IgD-negative memory B cell (primary cell): ENCODE measurements around the gene QSOX2. TPM values are rescaled to one million over a fixed set of nuclear protein-coding genes. Genes with fewer than 3 reads are reported as not detected.

Experiments used
- H3K27ac Mint-ChIP-seq, 3 donors: one replicate each; pipeline ENCODE4 v1.8.0; 2020 to 2022; ENCODE audit warnings: mild to moderate bottlenecking in 3 of 3, mixed read lengths in 3 of 3, moderate library complexity in 1 of 3
- H3K27me3 Mint-ChIP-seq: one replicate; pipeline ENCODE4 v1.8.0; 2021; ENCODE audit warnings: mixed read lengths
- H3K36me3 Mint-ChIP-seq: one replicate; pipeline ENCODE4 v1.8.0; 2020; ENCODE audit warnings: mild to moderate bottlenecking, mixed read lengths
- H3K4me1 Mint-ChIP-seq, 3 donors: one replicate each; pipeline ENCODE4 v1.8.0; 2020 to 2022; ENCODE audit warnings: mixed read lengths in 3 of 3, mild to moderate bottlenecking in 1 of 3
- H3K4me3 Mint-ChIP-seq, 4 donors: one replicate each; pipeline ENCODE4 v1.8.0; 2020 to 2022; ENCODE audit warnings: mild to moderate bottlenecking in 4 of 4, mixed read lengths in 4 of 4, moderate library complexity in 3 of 4
- H3K9me3 Mint-ChIP-seq, 3 donors: one replicate each; pipeline ENCODE4 v1.8.0; 2020 to 2021; ENCODE audit warnings: mixed read lengths in 3 of 3, mild to moderate bottlenecking in 1 of 3
- polyA plus RNA-seq: library from polyadenylated mRNA; unstranded; fragments of 300-500 nt; fragmentation: Illumina TruSeq; gene quantifications from one replicate; pipeline ENCODE4 v1.2.3, GENCODE V29; 2021

Gene QSOX2, protein sequence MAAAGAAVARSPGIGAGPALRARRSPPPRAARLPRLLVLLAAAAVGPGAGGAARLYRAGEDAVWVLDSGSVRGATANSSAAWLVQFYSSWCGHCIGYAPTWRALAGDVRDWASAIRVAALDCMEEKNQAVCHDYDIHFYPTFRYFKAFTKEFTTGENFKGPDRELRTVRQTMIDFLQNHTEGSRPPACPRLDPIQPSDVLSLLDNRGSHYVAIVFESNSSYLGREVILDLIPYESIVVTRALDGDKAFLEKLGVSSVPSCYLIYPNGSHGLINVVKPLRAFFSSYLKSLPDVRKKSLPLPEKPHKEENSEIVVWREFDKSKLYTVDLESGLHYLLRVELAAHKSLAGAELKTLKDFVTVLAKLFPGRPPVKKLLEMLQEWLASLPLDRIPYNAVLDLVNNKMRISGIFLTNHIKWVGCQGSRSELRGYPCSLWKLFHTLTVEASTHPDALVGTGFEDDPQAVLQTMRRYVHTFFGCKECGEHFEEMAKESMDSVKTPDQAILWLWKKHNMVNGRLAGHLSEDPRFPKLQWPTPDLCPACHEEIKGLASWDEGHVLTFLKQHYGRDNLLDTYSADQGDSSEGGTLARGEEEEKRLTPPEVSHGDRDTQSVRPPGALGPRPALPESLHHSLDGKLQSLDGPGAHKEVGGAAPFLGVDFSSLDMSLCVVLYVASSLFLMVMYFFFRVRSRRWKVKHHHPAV
- 2.1 TPM for polyA plus RNA-seq

DNA sequence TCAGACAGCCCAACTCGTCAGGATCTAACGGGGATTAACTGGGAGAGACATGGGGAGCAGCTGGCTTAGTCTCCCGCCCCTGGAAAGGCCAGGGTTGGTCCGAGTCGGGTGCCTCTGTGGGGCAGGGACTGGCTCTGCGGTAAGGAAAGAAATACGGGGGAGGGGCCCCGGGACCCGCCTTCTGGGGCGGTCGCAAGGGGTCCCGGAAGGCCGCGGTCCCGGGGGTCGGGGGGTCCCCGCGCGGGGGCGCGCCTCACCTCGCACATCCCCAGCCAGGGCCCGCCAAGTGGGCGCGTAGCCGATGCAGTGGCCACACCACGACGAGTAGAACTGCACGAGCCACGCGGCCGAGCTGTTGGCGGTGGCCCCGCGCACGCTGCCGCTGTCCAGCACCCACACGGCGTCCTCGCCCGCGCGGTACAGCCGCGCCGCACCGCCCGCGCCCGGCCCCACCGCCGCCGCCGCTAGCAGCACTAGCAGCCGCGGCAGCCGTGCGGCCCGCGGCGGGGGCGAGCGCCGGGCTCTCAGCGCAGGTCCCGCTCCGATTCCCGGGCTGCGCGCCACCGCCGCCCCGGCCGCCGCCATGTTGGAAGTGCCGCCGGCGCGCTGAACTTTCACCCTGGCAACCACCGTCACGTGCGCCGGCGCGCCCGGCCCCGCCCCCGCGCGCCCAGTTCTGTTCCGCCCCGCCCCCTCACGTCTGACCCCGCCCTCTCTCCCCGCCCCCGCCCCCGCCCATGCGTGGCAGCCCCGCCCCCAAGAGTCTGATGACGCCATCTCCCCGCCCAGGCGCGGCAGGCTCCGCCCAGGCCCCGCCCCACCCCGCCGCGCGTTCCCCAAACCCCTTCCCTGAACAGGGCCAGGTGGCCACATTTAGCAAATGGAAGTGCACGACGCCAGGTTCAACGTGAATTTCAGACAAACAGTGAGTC lies at the start of gene QSOX2:
TSS of gene QSOX2 (minus strand) at position 594 of the 932 bp plus-strand sequence. CDS start at position 585, 9 bp downstream.
- H3K36me3 Mint-ChIP-seq: no peaks in the 10 kb centered on the region
- no peaks in the 10 kb centered on the region for H3K9me3 Mint-ChIP-seq
- H3K27ac Mint-ChIP-seq: peak within 1 kb of the TSS; percentile 80 to 97 (median 93)
- H3K4me1 Mint-ChIP-seq: peaks cover 39 to 43% (median 42%) of the 10 kb centered on the region in 3 donors
- H3K27me3 Mint-ChIP-seq: no peaks in the 10 kb centered on the region
- H3K4me3 Mint-ChIP-seq: peak within 1 kb of the TSS; percentile 95 to 99 (median 96)

DNA sequence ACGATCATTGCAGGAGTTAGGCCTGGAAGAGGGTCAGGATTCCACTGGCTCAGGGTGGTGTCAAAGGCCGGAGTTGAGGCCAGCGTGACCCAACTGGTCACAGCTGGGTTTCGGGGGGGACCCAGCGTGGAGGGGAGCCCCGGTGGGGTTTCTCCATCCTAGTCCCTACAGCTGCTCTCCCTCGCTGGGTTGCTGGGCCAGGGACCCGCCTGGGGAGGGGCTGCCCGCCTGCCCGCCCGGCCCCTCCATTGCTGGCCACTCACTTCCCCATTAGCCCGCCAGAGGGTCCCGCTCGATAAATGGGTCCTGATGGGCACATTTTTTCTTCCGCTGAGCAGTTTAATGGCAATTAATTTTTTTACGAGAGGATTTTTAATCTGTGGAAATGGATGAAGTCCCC lies 49.4 kb upstream of the QSOX2 start:
- Mint-ChIP-seq H3K36me3 (peaks cover 2% of the 10 kb centered on the region), H3K4me3 (no peak overlapping the region), H3K27me3 (peaks cover 10% of the 10 kb centered on the region), H3K27ac (no peak overlapping the region), H3K9me3 (no peaks in the 10 kb centered on the region), H3K4me1 (peaks cover 0 to 4% (median 0%) of the 10 kb centered on the region in 3 donors)

DNA sequence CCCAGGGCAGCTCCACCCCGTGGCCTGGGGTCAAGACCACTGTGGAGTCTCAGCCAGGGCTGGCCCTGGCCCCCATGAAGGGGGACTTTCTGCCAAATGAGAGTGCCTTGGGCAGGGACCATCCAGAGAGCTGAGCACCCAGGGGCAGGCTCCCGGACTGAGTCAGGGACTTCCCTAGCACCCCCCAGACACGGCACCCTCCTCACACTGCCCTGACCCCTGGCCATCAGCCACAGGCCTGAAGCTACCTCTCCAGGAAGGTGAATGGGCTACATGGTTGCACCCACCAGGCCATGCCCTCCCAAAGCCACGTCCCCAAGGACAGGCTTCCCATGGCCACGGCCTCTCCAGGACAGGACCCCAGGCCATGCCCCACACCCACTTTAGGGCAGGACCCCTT lies 48.8 kb upstream of the QSOX2 start:
- Mint-ChIP-seq H3K27me3 (peaks cover 10% of the 10 kb centered on the region), H3K9me3 (no peaks in the 10 kb centered on the region), H3K4me1 (peaks cover 0 to 4% (median 0%) of the 10 kb centered on the region in 3 donors), H3K4me3 (no peak overlapping the region), H3K36me3 (peaks cover 2% of the 10 kb centered on the region), H3K27ac (no peak overlapping the region)

DNA sequence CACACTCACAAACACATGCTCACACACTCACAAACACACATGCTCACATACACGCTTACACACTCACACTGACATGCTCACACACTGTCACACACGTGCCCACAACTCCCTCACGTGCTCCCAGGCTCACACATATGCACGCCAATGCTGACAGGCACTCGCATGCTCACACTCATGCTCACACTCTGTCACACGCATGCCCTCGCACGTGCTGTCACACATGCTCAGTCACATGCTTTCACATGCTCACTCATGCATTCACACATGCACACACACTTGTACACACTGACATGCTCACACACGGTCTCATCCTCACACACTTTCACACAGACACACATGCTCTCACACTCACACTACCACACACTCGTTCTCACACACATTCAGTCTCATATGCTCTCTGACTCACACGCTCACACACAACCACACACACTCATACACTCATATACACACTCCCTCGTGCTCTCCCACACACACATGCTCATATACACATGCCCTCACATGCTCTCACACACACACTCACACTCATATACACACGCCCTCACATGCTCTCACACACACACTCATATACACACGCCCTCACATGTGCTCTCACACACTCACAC lies 48.0 kb upstream of the QSOX2 start:
- peaks cover 0 to 4% (median 0%) of the 10 kb centered on the region in 3 donors for H3K4me1 Mint-ChIP-seq
- H3K4me3 Mint-ChIP-seq: no peak overlapping the region
- peaks cover 7% of the 10 kb centered on the region for H3K27me3 Mint-ChIP-seq
- no peak overlapping the region for H3K27ac Mint-ChIP-seq
- H3K36me3 Mint-ChIP-seq: peaks cover 2% of the 10 kb centered on the region
- no peaks in the 10 kb centered on the region for H3K9me3 Mint-ChIP-seq

DNA sequence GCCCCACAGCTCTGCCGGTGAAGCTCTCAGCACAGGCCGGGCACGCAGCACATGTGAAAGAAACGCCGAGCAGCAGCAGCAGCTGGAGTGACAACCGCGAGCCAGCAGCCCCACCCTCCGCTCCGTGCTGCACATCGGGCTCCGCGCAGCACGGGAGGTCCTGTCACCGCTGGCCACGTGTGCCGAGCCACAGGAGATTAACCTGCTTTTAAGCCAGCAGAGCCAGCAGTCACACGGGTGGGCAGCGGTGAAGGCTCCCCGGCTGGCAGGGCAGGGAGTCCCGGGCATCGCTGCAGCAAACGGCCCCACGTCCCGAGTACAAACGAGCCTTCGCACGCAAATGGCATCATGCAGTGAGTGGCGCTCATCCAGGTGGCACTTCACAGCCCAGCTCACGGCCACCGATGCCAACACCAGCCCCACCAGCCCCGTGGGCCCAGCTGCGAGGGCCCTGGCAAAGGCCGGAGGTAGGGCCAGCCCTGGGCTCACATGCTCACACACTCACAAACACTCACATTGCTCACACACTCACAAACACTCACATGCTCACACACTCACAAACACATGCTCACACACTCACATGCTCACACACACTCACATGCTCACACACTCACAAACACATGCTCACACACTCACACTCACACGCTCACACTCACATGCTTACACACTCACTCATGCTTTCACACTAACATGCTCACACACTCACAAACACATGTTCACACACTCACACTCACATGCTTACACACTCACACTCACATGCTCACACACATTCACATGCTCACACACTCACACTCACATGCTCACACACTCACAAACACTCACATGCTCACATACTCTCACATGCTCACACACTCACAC lies 47.2 kb upstream of the QSOX2 start:
- H3K36me3 Mint-ChIP-seq: no peaks in the 10 kb centered on the region
- H3K4me3 Mint-ChIP-seq: no peak overlapping the region
- H3K27me3 Mint-ChIP-seq: peaks cover 4% of the 10 kb centered on the region
- H3K4me1 Mint-ChIP-seq: peaks cover 0 to 4% (median 0%) of the 10 kb centered on the region in 3 donors
- no peak overlapping the region for H3K27ac Mint-ChIP-seq
- no peaks in the 10 kb centered on the region for H3K9me3 Mint-ChIP-seq

DNA sequence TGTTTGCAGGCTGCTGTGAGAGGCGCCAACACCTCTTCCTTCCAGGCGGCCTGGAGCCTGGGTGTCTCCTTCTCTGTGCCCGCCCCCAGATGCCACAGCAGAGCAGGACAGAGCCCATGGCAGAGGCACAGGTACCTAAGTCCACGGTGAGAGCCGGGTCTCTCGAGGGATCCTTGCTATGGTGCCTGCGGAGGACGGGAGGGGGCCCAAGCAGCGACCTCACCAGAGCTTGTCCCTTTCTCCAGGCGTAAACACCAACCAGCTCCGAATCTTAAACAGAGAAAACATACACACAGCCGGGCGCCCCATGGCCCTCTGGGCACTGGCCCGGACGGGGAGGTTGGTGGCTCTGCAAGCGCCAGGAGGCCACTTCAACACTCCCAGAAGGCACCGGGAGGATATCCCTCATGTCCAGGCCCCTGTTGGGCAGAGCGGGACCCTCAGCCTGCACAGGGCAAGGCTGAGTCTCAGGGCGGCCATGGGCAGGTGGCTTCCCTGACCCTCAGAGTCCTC lies 46.5 kb upstream of the QSOX2 start:
- peaks cover 1% of the 10 kb centered on the region for H3K27me3 Mint-ChIP-seq
- H3K27ac Mint-ChIP-seq: no peak overlapping the region
- H3K9me3 Mint-ChIP-seq: no peaks in the 10 kb centered on the region
- H3K36me3 Mint-ChIP-seq: no peaks in the 10 kb centered on the region
- peaks cover 0 to under 1% (median 0%) of the 10 kb centered on the region in 3 donors for H3K4me1 Mint-ChIP-seq
- no peak overlapping the region for H3K4me3 Mint-ChIP-seq

DNA sequence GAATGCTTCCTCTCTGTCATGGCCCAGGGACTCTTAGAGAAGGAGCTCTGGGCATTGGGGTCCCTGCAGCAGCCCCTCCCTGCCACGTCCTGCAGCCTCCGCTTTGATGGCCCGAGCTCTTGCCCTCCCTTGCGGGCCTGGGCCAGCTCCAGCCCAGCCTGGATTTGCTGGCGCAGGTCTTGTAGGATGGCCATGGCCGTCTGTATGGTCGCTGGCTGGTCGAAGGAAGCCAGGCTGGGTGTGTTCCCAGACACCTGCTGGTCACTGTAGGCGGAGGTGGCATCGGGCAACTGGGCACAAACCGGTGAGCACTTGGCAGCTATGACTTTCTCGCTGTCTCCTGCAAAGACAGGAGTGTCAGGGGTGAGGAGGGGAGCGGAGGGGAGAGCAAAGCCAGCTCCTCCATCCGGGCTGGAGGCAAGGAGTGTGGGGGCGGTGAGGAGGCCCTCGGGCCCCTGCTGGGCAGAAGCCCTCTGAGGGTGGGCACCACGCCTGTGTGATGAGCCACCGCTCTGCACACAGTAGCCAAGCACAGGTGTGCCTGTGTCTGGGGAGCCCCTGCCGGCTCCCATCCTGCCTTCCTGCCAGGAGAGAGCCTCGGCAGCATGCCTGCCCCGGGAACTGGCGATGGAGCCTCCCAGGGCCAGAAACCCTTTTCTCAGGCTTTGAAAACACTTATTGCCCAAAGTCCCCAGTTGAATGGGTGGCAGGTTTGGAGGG lies 45.9 kb upstream of the QSOX2 start:
- no peak overlapping the region for H3K27ac Mint-ChIP-seq
- no peaks in the 10 kb centered on the region for H3K36me3 Mint-ChIP-seq
- H3K4me3 Mint-ChIP-seq: no peak overlapping the region
- no peaks in the 10 kb centered on the region for H3K4me1 Mint-ChIP-seq
- H3K9me3 Mint-ChIP-seq: no peaks in the 10 kb centered on the region
- H3K27me3 Mint-ChIP-seq: peaks cover 1% of the 10 kb centered on the region

DNA sequence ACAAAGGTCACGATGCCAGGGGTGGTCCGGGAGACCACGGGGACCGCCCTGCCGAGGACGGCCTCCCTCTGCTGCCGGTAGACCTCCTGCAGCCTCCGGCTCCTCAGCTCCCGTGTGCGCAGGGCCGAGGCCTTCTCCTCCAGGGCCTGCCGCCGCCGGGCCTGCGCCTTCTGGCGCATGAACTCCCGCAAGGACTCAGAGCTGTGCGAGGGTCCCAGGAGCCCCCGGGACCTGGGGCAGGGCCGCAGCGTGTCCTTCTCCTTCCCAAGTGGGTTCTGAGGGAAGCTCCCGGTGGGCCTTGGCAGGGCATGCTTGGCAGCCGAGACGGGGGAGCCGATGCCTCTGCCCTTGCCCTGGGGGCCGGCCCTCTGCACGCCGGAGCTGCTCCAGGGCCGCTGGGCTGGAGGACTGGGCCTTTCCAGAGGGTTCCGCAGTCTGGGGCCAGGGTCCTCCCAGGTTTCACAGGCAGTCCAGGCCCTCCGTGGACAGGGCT lies 44.9 kb upstream of the QSOX2 start:
- H3K4me1 Mint-ChIP-seq: no peaks in the 10 kb centered on the region
- peaks cover 1% of the 10 kb centered on the region for H3K27me3 Mint-ChIP-seq
- no peaks in the 10 kb centered on the region for H3K9me3 Mint-ChIP-seq
- H3K4me3 Mint-ChIP-seq: no peak overlapping the region
- H3K27ac Mint-ChIP-seq: no peak overlapping the region
- no peaks in the 10 kb centered on the region for H3K36me3 Mint-ChIP-seq

DNA sequence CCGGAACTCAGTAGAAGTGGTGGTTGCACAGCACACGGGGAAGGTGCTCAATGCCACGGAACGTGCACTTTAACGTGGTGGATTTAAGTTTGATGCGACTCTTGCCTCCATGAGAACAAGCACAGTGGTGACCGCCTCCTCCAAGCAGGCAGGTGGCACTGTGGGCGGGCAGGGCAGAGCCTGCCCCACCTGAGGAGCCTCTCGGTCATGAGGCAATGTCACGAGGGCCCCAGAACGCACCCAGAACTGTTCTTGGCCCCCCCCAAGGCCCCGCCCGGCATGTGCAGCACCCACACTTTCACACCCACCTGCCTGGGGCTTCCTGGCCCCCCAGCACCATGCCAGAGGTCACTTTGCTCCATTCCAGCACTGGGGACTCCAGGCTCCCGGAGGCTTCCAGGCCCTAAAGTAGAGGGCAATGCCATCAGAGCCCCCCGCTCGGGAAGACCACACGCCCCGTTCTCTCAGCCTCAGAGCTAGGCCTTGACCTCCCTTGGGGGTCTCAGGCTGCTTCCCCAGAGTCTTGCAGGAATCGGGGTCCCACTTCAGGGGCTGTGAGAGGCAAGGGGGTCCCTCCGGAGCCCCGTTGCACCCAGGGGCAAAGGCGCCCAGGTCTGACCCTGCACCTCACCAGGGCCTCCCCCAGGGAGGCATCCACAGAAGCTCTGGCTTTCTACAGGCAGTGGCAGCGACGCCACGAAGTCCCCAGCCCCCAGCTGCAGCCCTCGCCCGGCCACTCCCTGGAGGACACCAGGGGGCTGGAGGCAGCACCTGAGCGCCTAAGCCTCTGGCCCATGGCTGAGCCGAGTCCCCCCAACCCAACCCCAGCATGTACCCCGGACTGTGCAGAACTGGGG lies 44.3 kb upstream of the QSOX2 start:
- no peak overlapping the region for H3K4me3 Mint-ChIP-seq
- no peaks in the 10 kb centered on the region for H3K9me3 Mint-ChIP-seq
- no peaks in the 10 kb centered on the region for H3K4me1 Mint-ChIP-seq

DNA sequence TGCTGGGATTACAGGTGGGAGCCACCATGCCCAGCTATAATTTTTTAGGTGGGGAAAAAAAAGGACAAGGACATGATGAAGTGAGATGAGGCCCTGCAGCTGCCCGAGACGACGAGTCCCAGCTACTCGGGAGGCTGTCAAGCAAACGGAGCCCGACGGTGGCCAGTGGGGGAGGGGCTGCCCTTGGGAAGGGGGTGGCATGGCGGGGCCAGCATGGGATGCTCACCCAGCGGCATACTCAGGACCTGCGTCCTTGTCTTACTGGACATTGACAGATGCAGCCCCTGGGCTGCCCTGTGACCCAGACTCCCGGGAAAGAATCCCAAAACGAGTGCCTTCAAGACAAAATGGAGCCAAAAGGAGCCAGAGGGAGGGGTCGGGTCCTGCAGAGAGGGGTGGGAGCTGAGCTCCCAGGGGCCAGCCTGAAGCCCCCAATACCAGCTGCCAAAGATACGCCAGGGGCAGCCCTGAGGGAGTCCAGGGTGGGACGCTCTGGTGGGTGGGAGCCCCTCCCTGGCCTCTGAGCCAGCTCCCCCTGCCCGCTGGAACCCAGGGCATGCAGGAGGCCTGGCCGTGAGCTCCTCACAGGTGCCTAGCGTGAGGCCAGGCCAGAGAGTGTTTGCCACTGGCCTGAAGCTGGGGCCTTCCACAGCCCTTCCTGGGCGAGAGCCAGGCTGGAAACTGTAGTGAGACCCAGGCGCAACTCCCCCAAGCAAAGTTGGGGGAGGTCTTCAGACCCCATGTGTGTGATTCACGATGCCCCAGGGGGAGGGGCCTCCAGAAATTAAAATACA lies 42.5 kb upstream of the QSOX2 start:
- Mint-ChIP-seq H3K27me3 (peaks cover 4% of the 10 kb centered on the region), H3K36me3 (no peaks in the 10 kb centered on the region), H3K4me1 (peaks cover 3 to 5% (median 4%) of the 10 kb centered on the region in 3 donors), H3K9me3 (no peaks in the 10 kb centered on the region), H3K27ac (no peak overlapping the region), H3K4me3 (no peak overlapping the region)

More for the DNA sequence above, 44.3 kb upstream of the QSOX2 start:
- no peaks in the 10 kb centered on the region for H3K36me3 Mint-ChIP-seq
- H3K27me3 Mint-ChIP-seq: peaks cover 1% of the 10 kb centered on the region
- no peak overlapping the region for H3K27ac Mint-ChIP-seq

DNA sequence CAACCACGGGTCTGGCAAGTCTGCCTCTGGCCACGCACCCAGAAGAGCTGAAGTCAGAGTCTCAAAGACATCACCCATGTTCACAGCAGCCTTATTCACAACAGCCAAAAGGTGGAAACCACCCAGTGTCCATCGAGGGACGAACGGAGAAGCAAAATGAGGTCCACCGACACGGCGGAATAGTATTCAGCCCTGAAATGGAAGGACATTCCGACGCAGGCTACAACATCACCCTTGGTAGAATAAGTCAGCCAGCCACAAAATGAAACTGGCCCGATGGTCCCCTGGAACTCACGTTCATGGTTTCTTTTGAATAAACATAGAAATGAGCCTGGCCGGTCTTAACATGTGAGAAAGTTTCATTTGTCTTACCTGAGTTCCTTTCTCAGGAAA lies 41.4 kb upstream of the QSOX2 start:
- Mint-ChIP-seq H3K27me3 (peaks cover 5% of the 10 kb centered on the region), H3K27ac (no peak overlapping the region), H3K4me3 (no peak overlapping the region), H3K9me3 (no peaks in the 10 kb centered on the region), H3K36me3 (no peaks in the 10 kb centered on the region), H3K4me1 (peaks cover 3 to 9% (median 7%) of the 10 kb centered on the region in 3 donors)
